ENCODE data around the gene RNF114.

Gene RNF114

DNA sequence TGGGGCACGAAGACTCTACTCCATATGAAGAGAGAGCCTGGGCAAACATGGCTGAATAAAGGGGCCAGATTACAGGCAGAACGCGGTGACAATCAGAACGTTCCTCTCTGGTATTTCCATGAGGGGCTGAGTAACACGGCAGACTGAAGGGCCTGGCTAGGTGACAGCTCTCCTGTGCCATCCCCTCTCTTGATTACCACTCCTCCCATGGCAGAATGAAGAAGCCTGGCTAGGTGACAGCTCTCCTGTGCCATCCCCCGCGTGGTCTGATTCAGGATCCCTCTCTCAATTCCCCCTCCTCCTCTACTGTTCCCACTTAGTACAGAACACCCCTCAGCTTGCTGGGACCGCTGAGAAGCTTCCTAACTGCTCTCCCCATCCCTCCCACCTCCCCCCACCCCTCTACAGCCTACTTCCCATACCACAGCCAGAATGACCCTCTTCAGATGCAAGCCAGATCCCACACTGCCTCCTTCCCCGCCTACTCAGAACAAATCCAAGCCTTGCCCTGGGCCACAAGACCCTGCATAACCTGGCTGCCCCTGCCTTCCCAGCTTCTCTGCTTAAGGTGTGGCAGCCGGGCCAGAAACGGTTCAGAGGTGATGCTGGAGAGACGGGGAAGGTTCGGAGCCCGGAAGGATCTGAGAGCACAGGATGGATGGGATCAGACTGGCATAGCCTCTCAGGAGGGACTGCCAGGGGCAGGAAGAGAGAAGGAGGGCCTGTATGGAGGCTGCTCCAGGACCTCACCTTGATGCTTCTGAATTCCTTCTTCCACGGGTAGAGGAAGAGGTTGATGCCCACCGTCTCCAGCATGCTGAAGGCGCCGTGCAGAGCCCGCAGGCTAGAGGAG, 28.6 kb upstream of the RNF114 start:
- no peak for TF ChIP-seq JUND (IDR thresholded peaks at IDR 0.05; ENCODE audit: low read depth)
- no peak for DNase-seq (ENCODE audit: low read depth in 1 of 2, low spot score in 1 of 2)
- in situ Hi-C loops (cut with HindIII; ENCODE audit: low pct_unique_long_range_greater_than_20kb, low sequenced_read_pairs): no loop called here

GRCh38 chr20:49908258-49908565, 28.0 kb upstream of the RNF114 start:
- TF ChIP-seq JUND (IDR thresholded peaks at IDR 0.05; ENCODE audit: low read depth): no peak
- DNase-seq (ENCODE audit: low read depth in 1 of 2, low spot score in 1 of 2): no peak
- in situ Hi-C loops (cut with HindIII; ENCODE audit: low pct_unique_long_range_greater_than_20kb, low sequenced_read_pairs): no loop called here

- no peak for DNase-seq (ENCODE audit: low read depth in 1 of 2, low spot score in 1 of 2)
- no peak for TF ChIP-seq JUND (IDR thresholded peaks at IDR 0.05; ENCODE audit: low read depth)
- in situ Hi-C loops (cut with HindIII; ENCODE audit: low pct_unique_long_range_greater_than_20kb, low sequenced_read_pairs): no loop called here
Observed at GRCh38 chr20:49909499-49910339, 26.5 kb upstream of the RNF114 start.

DNA sequence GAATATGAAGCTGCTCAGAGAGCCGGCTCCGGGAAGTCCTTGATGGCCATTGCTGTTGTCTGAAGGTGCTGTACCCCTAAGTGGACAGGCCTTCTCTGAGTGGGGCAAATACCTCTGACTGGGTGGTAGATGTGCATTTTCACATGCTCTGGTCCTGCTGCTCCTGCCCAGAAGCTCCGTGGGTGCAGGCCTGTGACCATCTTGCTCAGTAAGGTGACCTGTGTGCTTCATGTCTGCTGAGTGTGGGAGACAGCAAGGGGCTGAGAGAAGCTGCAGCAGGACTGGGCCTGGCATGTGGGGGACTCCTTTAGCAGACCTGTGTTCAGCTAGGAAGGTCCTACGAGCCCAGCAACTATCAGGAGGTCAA, 25.9 kb upstream of the RNF114 start:
- no peak for TF ChIP-seq JUND (IDR thresholded peaks at IDR 0.05; ENCODE audit: low read depth)
- in situ Hi-C loops (cut with HindIII; ENCODE audit: low pct_unique_long_range_greater_than_20kb, low sequenced_read_pairs): no loop called here
- no peak for DNase-seq (ENCODE audit: low read depth in 1 of 2, low spot score in 1 of 2)

GRCh38 chr20:49913399-49914047, 22.7 kb upstream of the RNF114 start:
- DNase-seq (ENCODE audit: low read depth in 1 of 2, low spot score in 1 of 2): no peak
- in situ Hi-C loops (cut with HindIII; ENCODE audit: low pct_unique_long_range_greater_than_20kb, low sequenced_read_pairs): no loop called here
- no peak for TF ChIP-seq JUND (IDR thresholded peaks at IDR 0.05; ENCODE audit: low read depth)

DNA sequence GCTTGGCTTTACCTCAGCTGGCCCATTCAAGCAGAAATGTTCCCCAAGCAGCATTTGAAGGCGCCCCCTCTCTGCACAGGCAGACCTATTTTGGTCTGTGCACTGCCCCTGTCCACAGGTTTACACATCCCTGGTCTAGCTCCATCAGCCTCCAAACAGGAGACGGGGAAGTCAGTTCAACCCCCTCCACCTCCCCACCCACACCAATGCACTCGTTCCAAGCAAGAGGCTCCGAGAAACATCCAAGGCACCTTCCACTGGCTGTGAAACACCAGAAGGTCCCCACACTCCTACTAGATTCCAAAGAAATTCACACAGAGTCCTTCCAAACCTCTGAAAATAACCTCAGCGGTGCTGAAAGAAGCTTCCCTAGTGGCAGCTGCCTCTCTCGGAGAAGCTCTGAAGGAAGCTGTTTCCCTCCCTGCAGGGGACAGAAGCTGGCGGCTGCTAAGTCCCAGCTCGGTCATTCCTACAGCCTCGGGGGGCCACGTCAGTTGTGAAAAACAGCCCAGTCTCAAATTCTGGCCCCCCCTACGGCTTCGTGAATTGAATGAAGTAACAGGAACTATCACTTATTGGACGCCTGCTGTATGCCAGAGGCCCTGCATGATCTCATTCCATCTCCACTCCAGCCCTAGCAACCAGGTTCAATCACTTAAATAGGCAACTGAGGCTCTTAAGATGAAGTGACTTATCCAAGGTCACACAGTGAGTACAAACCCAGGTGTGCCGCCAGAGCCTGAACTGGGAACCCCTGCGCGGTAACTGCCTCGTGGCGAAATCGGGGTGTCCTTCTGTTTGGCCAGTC, 21.7 kb upstream of the RNF114 start:
- DNase-seq (ENCODE audit: low read depth in 1 of 2, low spot score in 1 of 2): peak in 1 of 2 experiments; percentile 69
- in situ Hi-C loops (cut with HindIII; ENCODE audit: low pct_unique_long_range_greater_than_20kb, low sequenced_read_pairs): no loop called here
- no peak for TF ChIP-seq JUND (IDR thresholded peaks at IDR 0.05; ENCODE audit: low read depth)

DNA sequence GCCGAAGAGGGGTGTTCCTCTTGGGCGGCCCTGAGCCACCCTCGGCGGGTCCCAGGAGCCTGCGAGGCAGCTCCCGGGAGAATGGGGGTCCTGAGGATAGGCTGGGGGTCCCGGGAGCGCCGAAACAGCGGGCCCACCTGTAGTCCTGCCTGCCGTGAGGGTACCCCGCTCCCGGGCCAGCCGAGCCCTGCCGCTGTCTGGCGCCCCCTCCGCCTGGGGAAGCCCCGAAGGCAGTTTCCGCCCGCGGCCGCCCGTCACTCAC, 21.1 kb upstream of the RNF114 start:
- in situ Hi-C loops (cut with HindIII; ENCODE audit: low pct_unique_long_range_greater_than_20kb, low sequenced_read_pairs): no loop called here
- no peak for DNase-seq (ENCODE audit: low read depth in 1 of 2, low spot score in 1 of 2)

DNA sequence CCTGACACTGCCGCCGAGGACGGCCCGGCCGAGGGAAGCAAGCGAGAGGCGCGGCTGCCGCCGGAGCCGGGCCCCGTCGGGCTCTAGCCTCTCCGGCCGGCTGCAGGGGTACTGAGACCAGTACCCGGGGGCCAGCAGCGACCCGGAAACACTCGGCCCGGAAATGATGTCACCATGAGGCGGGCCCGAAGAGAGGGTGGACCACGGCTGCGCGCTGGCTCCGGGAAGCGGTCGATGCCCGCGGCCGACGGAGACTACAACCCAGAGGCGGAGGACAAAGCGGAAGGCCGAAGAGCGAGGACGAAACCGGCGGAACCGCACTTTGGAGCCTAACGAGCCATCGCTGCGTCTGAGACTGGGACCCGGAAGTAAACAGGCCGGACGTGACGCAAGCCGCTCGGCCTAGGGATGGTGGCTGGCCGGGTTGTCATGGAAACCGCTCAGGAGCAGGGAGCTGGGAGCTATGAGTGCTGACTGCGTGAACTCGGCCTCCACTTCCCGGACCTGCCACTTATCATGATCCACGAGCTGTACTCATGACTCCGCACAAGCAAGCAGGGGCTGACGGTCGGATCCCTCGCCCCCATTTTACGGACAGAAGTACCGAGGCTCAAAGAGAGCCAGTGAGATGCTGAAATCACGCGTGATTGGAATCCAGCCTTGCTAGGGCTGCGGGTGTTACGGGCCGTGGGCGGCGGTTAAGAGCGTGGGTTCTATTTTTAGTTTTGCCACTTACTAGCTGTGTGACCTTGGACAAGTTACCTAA, 20.6 kb upstream of the RNF114 start, which contains the start of gene SPATA2:
Gene SPATA2, minus strand, starts transcription at position 150 of the 766 bp plus-strand sequence. CDS start 7,039 bp downstream, outside the sequence.
- TF ChIP-seq JUND (IDR thresholded peaks at IDR 0.05; ENCODE audit: low read depth): no peak
- in situ Hi-C loops (cut with HindIII; ENCODE audit: low pct_unique_long_range_greater_than_20kb, low sequenced_read_pairs): no loop called here
- DNase-seq (ENCODE audit: low read depth in 1 of 2, low spot score in 1 of 2): peak; percentile 93 to 97

More for the DNA sequence above, 21.1 kb upstream of the RNF114 start:
- no peak for TF ChIP-seq JUND (IDR thresholded peaks at IDR 0.05; ENCODE audit: low read depth)

DNA sequence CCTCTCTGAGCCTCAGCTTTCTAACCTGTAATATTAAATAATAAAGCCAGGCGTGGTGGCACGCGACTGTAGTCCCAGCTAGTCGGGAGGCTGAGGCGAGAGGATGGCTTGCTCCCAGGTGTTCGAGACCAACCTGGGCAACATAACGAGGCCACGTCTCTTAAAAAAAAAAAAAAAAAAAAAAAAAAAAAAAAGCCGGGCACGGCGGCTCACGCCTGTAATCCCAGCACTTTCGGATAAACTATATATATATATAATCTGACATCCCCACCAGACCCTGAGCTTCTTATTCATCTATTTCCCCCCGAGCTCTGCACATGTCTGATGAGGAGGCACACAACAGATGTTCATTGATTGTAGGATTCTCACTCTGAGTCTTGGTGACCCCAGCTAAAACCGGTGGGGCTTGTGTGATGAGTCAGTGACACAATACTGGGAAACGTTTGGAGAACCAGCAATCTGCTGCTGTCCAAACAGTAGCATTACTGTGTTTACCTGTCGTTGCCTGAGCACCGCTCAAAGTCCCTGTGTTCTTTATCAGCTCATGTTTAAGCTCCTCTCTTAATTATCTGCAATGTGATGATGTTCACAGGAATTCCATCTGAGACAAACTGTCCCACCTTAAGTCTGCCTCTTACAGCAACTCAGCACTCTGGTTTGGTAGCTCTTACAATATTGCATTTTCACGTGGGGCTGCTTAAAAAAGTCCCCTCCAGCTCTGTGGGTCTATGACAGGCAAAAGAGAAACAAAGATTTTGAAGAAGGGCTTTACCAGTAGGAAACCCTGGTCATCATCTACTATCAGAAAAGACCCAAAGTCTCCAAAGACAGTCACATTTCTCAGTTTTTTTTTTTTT, 19.8 kb upstream of the RNF114 start:
- no peak for TF ChIP-seq JUND (IDR thresholded peaks at IDR 0.05; ENCODE audit: low read depth)
- in situ Hi-C loops (cut with HindIII; ENCODE audit: low pct_unique_long_range_greater_than_20kb, low sequenced_read_pairs): no loop called here
- DNase-seq (ENCODE audit: low read depth in 1 of 2, low spot score in 1 of 2): peak; percentile 50 to 88

DNA sequence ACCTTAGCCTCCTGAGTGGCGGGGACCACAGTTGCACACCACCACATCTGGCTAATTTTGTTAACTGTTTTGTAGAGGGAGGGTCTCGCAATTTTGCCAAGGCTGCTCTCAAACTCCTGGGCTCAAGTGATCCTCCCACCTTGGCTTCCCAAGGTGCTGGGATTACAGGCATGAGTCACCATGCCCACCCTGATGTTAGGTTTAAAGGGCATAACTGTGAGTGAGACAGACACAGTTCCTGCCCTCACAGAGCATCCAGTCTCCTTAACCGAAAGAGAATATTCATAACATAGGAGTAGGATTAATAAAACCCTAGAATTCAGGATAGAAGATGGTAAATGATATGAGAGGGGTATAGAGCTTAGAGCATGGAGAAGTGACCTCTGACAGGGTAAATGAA, 17.8 kb upstream of the RNF114 start:
- TF ChIP-seq JUND (IDR thresholded peaks at IDR 0.05; ENCODE audit: low read depth): no peak
- no peak for DNase-seq (ENCODE audit: low read depth in 1 of 2, low spot score in 1 of 2)
- in situ Hi-C loops (cut with HindIII; ENCODE audit: low pct_unique_long_range_greater_than_20kb, low sequenced_read_pairs): no loop called here

DNA sequence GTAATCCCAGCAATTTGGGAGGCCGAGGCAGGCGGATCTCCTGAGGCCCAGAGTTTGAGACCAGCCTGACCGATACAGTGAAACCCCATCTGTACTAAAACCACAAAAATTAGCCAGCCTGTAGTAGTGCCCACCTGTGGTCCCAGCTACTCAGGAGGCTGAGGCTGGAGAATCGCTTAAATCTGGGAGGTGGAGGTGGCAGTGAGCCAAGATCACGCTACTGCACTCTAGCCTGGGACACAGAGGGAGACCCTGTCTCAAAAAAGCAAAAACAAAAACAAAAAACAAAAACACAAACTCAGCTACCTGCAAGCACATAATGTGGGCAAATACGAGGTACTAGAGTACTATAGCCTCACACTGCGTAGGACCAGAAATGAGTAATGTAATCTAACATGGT, 17.2 kb upstream of the RNF114 start:
- in situ Hi-C loops (cut with HindIII; ENCODE audit: low pct_unique_long_range_greater_than_20kb, low sequenced_read_pairs): no loop called here
- TF ChIP-seq JUND (IDR thresholded peaks at IDR 0.05; ENCODE audit: low read depth): no peak
- no peak for DNase-seq (ENCODE audit: low read depth in 1 of 2, low spot score in 1 of 2)
